SK-N-MC (cell line): ENCODE results near the gene CDK5RAP1.

Experiments used
- EZH2 ChIP-seq: fragments of 200-600 bp; sonication (generic); IDR thresholded peaks from one replicate; pipeline ENCODE4 v1.6.1; 2017; ENCODE audit warnings: antibody characterized with exemption
- POLR2AphosphoS5 ChIP-seq: IDR thresholded peaks from 2 replicates; pipeline ENCODE4 v1.6.1; 2012; ENCODE audit warnings: mild to moderate bottlenecking, low read depth, low read length, borderline replicate concordance

DNA sequence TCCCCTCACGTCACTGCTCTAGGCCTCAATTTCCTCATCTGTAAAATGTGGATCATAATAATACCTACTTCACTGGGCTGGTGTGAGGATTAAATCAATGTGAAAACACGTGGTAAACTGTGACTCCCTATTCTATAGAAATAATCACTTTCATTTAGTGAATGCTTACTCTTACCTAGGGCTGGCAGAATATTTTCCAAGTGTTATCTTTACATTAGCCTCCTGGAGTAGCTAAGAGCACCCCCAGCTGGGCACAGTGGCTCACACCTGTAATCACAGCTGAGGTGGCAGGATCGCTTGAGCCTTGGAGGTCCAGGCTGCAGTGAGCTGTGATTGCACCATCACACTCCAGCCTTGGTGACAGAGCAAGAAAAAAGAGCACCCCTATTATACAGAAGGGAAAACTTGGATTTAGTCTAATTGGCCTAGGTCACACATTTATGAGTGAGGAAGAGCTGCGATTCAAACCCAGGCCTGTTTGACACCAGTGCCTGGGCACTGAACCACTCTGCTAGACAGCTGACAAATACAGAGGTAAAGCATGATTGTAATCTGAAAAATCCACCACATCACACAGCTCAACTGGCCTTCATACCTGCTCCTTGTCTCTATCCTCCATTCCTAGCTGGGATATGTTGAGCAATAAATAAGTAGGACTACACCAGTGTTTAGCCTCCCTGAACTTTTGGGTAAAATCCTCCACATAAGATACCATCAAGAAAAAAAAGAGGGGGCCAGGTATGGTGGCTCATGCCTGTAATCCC is 43.7 kb upstream of the CDK5RAP1 start:
- TF ChIP-seq EZH2 (no peak), POLR2AphosphoS5 (no peak)
